Right lobe of liver (tissue), 4 donors: ENCODE measurements around the gene FRMPD4.

Experiments
- CTCF ChIP-seq, 4 donors: fragments of 200-600 bp in 3 of 4; fragments of 450-650 bp in 1 of 4; IDR thresholded peaks; one replicate each; pipeline versions ENCODE4 v1.5.1 to v1.8.0; 2016 to 2022; ENCODE audit warnings: antibody characterized with exemption in 4 of 4, mild to moderate bottlenecking in 2 of 4
- POLR2A ChIP-seq: fragments of 450-650 bp; IDR thresholded peaks from one replicate; pipeline ENCODE4 v1.6.1; 2017; ENCODE audit warnings: antibody characterized with exemption, mild to moderate bottlenecking
- donor health status: DM: no; HTN: no; CAD: no.
- donor health status: DM: no; HTN: no; CAD: no.
- donor health status: DM: no; HTN: yes; CAD: no.

GRCh38 chrX:12304261-12304660, 166.0 kb downstream of the FRMPD4 start:
- TF ChIP-seq CTCF (IDR thresholded peaks at IDR 0.05), result no peak
- TF ChIP-seq POLR2A, result no peak
